Measurements from ENCODE around the gene POTEH. TPM values are rescaled to one million over a fixed set of nuclear protein-coding genes. Genes with fewer than 3 reads are reported as not detected.
"Not testable (repeated sequence)": the region's sequence is repeated elsewhere in the genome, so short reads cannot be mapped to it uniquely, and the experiment has no call there.

The POTEH gene
- total RNA-seq, 1 donor: under 0.01 TPM

DNA sequence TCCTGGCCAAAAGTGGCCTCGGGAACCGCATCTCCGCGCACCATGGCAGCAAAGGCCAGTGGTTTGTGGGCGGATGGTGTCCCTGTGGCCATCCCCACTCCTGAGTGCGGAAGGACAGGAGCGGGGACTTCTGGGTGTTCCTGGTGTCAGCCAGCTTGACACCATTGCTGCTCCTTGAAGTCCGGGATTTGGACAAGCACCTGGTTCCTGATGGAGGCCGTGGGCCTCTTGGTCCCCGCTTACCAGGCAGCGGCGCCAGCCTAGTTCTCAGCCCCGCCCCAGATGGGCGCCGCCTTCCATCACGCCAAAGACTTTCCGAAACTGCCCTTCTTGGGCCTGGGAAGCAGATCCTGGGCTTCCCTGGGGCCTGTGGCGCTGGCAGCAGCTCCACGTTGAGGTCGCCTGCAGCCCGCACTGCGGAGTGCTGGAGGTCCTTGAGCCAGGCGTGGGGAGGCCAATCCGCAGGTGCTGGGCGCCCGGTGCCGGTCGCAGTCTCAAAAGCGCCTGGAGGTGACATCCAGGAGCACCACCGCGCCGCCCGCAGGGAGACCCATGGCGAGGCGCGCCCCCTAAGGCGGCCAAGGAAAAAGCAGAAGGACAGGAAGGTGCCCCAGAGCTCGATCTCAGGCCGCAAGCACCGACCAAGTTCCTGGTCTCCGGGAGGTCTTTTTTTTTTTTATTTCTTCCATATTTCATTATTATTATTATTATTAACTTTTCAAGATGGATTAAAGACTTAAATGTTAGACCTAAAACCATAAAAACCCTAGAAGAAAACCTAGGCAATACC lies 59.5 kb downstream of the POTEH start:
- H4K20me1 ChIP-seq (ENCODE audit: insufficient read depth, low read length): not testable (repeated sequence)

DNA sequence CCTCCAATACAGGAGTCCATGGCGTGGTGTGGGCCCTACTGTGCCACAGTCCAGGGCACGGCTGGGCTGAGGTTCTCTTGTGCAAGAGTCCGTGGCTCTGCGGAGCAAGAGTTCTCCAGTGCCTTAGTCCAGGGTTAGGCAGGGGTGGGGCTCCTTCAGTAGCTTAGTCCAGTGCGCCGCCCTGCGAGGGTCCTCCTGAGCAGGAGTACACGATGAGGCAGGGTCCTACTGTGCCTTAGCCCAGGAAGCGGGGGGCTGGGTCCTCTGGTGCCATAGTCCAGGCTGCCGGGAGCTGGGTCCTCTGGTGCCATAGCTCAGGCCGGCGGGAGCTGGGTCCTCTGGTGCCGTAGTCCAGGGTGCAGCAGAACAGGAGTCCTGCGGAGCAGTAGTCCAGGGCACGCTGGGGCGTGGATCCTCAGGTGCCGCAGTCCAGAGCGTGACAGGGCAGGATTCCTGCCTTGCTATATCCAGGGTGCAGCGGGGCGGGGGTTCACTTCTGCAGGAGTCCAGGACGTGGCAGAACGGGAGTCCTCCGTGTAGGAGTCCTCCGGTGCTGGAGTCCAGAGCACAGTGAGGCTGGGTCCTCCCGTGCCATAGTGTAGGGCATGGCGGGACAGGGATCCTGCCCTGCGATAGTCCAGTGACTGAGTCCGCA lies 69.7 kb downstream of the POTEH start:
- H3K4me2 ChIP-seq (ENCODE audit: insufficient read depth, low read length); H3K9me3 ChIP-seq (ENCODE audit: low read depth, low read length); H3K4me3 ChIP-seq (ENCODE audit: insufficient read depth, low read length); DNase-seq (ENCODE audit: insufficient read length, low spot score, missing footprints); H3K79me2 ChIP-seq (ENCODE audit: insufficient read depth, low read length); H3K27me3 ChIP-seq (ENCODE audit: insufficient read depth, low read length); H3K36me3 ChIP-seq (ENCODE audit: insufficient read depth, low read length); H4K20me1 ChIP-seq (ENCODE audit: insufficient read depth, low read length); H3K4me1 ChIP-seq (ENCODE audit: insufficient read depth, low read length); H3K27ac ChIP-seq (ENCODE audit: low read depth, low read length); H2AFZ ChIP-seq (ENCODE audit: low read length): not testable (repeated sequence)

More for the DNA sequence above, 59.5 kb downstream of the POTEH start:
- not testable (repeated sequence) for H3K4me3 ChIP-seq (ENCODE audit: insufficient read depth, low read length); H3K79me2 ChIP-seq (ENCODE audit: insufficient read depth, low read length); H3K36me3 ChIP-seq (ENCODE audit: insufficient read depth, low read length); H3K27ac ChIP-seq (ENCODE audit: low read depth, low read length); H3K4me1 ChIP-seq (ENCODE audit: insufficient read depth, low read length); H3K4me2 ChIP-seq (ENCODE audit: insufficient read depth, low read length); H3K9me3 ChIP-seq (ENCODE audit: low read depth, low read length); H3K27me3 ChIP-seq (ENCODE audit: insufficient read depth, low read length); H2AFZ ChIP-seq (ENCODE audit: low read length); DNase-seq (ENCODE audit: insufficient read length, low spot score, missing footprints)

DNA sequence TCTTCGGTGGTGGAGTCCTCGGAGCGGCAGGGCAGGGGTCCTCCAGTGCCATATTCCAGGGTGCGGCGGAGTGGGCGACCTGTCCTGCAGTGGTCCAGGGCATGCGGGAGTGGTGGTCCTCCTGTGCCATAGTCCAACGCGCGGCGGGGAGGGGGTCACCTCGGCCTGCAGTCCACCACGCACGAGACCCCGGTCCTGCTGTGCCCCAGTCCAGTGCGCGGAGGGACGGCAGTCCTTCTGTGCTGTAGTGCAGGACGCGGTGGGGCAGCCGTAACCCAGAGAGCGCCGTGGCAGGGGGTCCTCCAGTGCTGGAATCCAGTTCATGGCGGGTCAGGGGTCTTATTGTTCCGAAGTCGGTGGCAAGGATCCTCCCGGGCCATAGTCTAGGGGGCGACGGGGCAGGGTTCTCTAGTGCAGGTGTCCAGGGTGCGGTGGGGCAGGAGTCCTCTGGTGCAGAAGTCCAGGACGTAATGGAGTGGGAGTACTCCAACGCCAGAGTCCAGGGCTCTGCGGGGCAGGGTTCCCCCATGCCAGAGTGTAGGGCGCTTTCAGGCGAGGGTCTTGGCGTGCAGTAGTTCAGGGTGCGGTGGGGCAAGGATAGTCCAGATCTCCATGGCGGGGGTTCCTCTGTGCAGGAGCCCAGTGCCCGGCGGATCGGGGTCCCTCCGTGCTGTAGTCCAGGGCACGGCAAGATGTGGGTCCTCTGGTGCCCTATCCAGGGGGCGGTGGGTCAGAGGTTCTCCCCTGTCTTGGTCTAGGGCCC lies 70.7 kb downstream of the POTEH start:
- H2AFZ ChIP-seq (ENCODE audit: low read length); H3K79me2 ChIP-seq (ENCODE audit: insufficient read depth, low read length); H3K27me3 ChIP-seq (ENCODE audit: insufficient read depth, low read length); H4K20me1 ChIP-seq (ENCODE audit: insufficient read depth, low read length); H3K4me3 ChIP-seq (ENCODE audit: insufficient read depth, low read length); H3K9me3 ChIP-seq (ENCODE audit: low read depth, low read length); H3K27ac ChIP-seq (ENCODE audit: low read depth, low read length); H3K4me1 ChIP-seq (ENCODE audit: insufficient read depth, low read length); DNase-seq (ENCODE audit: insufficient read length, low spot score, missing footprints); H3K4me2 ChIP-seq (ENCODE audit: insufficient read depth, low read length); H3K36me3 ChIP-seq (ENCODE audit: insufficient read depth, low read length): not testable (repeated sequence)

DNA sequence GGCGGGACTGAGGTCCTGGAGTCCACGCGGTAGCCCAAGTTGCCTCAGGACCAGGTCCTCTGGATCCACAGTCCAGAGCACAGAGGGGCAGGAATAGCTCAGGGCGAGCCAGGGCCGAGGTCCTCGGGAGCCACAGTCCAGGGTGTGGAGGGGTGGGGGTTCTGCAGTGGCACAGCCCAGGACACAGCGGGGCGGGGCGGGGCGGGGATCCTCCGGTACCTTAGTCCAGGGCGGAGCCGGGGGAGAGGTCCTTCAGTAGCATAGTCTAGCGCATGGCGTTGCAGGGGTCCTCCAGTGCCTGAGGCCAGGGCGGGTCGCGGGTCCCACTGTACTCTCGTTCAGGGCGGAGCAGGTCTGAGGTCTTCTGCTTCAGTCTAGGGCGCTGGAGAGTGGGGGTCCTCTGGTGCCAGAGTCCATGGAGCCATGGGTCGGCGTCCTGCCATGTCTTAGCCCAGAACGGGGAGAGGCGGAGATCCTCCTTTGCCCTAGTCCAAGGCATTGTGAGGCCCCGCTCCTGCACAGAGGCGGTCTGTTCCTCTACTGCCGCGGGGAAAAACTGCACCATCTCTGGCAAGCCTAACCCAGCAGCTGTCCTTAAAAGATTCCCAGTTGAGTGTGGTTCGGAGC lies 71.4 kb downstream of the POTEH start:
- H3K36me3 ChIP-seq (ENCODE audit: insufficient read depth, low read length); DNase-seq (ENCODE audit: insufficient read length, low spot score, missing footprints); H3K27ac ChIP-seq (ENCODE audit: low read depth, low read length); H3K79me2 ChIP-seq (ENCODE audit: insufficient read depth, low read length); H4K20me1 ChIP-seq (ENCODE audit: insufficient read depth, low read length); H2AFZ ChIP-seq (ENCODE audit: low read length); H3K9me3 ChIP-seq (ENCODE audit: low read depth, low read length); H3K4me3 ChIP-seq (ENCODE audit: insufficient read depth, low read length); H3K27me3 ChIP-seq (ENCODE audit: insufficient read depth, low read length); H3K4me2 ChIP-seq (ENCODE audit: insufficient read depth, low read length); H3K4me1 ChIP-seq (ENCODE audit: insufficient read depth, low read length): not testable (repeated sequence)

DNA sequence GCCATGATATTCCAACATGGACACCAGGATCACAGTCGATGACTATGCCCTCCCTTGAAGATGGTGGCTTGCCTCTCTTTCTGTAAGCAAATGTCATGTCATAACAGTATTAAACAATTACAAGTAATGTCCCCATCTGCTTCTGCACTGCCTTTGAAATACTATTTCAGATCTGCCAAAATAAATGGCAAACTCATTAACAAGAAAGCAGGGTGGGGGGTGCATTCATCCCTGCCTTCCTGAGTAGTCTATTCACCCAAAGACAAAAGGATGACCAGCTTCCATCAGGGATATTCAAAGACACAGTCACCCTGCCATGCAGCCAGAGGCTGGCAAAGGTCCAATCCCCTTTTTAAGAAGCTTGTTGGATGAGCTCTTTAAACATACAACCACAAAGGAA lies 73.7 kb downstream of the POTEH start:
- H3K4me3 ChIP-seq (ENCODE audit: insufficient read depth, low read length); H2AFZ ChIP-seq (ENCODE audit: low read length); H3K27me3 ChIP-seq (ENCODE audit: insufficient read depth, low read length); H3K27ac ChIP-seq (ENCODE audit: low read depth, low read length); H3K36me3 ChIP-seq (ENCODE audit: insufficient read depth, low read length); DNase-seq (ENCODE audit: insufficient read length, low spot score, missing footprints); H3K4me1 ChIP-seq (ENCODE audit: insufficient read depth, low read length); H3K79me2 ChIP-seq (ENCODE audit: insufficient read depth, low read length); H3K9me3 ChIP-seq (ENCODE audit: low read depth, low read length); H4K20me1 ChIP-seq (ENCODE audit: insufficient read depth, low read length); H3K4me2 ChIP-seq (ENCODE audit: insufficient read depth, low read length): not testable (repeated sequence)

Small RNAs within 50 kb of the gene (small RNA-seq; reads per million reads assigned to genes)
- gene RNU6-816P: not detected

Other genes with a start within 250 kb of the POTEH start
- not detected in 2 replicates for gene OR11H1, start 161.8 kb upstream of the POTEH start, total RNA-seq